ENCODE results near the gene ANXA3.

The ANXA3 gene

GRCh38 chr4:78584863-78585547 lies 33.4 kb downstream of the ANXA3 start:
- Histone ChIP-seq H3K4me2 (ENCODE audit: low read length) (no peak overlapping the region), H3K18ac (ENCODE audit: low read length) (peak overlapping the region; percentile 46), H3K79me2 (ENCODE audit: control insufficient read depth, insufficient read depth, low read length, poor library complexity) (no peaks in the 10 kb centered on the region), H3K4me1 (ENCODE audit: control insufficient read depth in 1 of 2, insufficient read depth in 2 of 2, low read length in 2 of 2) (no peaks in the 10 kb centered on the region), H3K4ac (ENCODE audit: low read depth, low read length) (no peak overlapping the region), H3K27ac (ENCODE audit: low read depth, low read length) (no peak overlapping the region), H2BK120ac (ENCODE audit: insufficient read depth, low read length, poor library complexity) (no peak overlapping the region), H3K9me3 (ENCODE audit: insufficient read depth, low read depth, low read length) (no peaks in the 10 kb centered on the region), H2BK5ac (ENCODE audit: low read depth, low read length, poor library complexity) (no peak overlapping the region), H2AFZ (ENCODE audit: insufficient read depth, low read length, poor library complexity) (no peak overlapping the region), H3K79me1 (ENCODE audit: low read length) (no peaks in the 10 kb centered on the region), H3K27me3 (ENCODE audit: insufficient read depth, low read length) (no peaks in the 10 kb centered on the region), H2AK5ac (ENCODE audit: low read length) (no peak overlapping the region), H3K36me3 (ENCODE audit: control insufficient read depth in 1 of 2, insufficient read depth in 2 of 2, low read length in 2 of 2) (peaks cover 27 to 63% of the 10 kb centered on the region in 2 experiments), H4K12ac (ENCODE audit: low read depth, low read length) (no peak overlapping the region), H4K91ac (ENCODE audit: low read depth, low read length) (no peak overlapping the region), H3K9ac (ENCODE audit: low read length) (no peak overlapping the region), H2BK12ac (ENCODE audit: low read length) (no peak overlapping the region), H4K8ac (ENCODE audit: low read depth, low read length) (no peak overlapping the region), H3K4me3 (ENCODE audit: low read depth, low read length) (no peak overlapping the region), H3K14ac (ENCODE audit: low read length) (no peak overlapping the region), H3K23ac (ENCODE audit: low read length) (no peak overlapping the region)
- DNase-seq = no peak
- WGBS (ENCODE audit: extremely low coverage, insufficient coverage, insufficient read length) = no CpG with 5 or more reads among the region's 4 CpGs

DNA sequence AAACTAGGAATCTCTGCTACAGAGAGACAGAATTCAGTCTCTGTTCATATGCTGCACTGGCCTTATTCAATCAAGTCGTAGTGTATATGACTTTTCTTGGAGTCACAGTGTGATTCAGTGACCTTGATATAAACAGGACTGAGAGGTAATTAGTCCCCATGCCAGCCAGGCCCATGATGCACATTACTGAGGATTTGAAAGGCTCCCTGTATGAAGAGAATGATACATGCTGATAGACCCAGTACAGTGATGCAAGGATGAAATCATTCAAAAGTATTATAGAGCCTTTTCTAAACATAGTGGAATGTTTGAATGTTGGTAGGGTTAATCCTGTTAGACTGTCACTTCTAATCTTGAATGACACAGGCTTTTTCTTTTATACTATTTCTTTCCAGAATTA lies 34.1 kb downstream of the ANXA3 start:
- Histone ChIP-seq H4K12ac (ENCODE audit: low read depth, low read length) (no peak overlapping the region), H2AFZ (ENCODE audit: insufficient read depth, low read length, poor library complexity) (no peak overlapping the region), H3K36me3 (ENCODE audit: control insufficient read depth in 1 of 2, insufficient read depth in 2 of 2, low read length in 2 of 2) (peaks cover 27 to 64% of the 10 kb centered on the region in 2 experiments), H3K27ac (ENCODE audit: low read depth, low read length) (no peak overlapping the region), H3K18ac (ENCODE audit: low read length) (no peak overlapping the region), H3K4me2 (ENCODE audit: low read length) (no peak overlapping the region), H3K4me3 (ENCODE audit: low read depth, low read length) (no peak overlapping the region), H2AK5ac (ENCODE audit: low read length) (no peak overlapping the region), H3K4me1 (ENCODE audit: control insufficient read depth in 1 of 2, insufficient read depth in 2 of 2, low read length in 2 of 2) (no peaks in the 10 kb centered on the region), H2BK12ac (ENCODE audit: low read length) (no peak overlapping the region), H2BK5ac (ENCODE audit: low read depth, low read length, poor library complexity) (no peak overlapping the region), H3K9ac (ENCODE audit: low read length) (no peak overlapping the region), H3K4ac (ENCODE audit: low read depth, low read length) (no peak overlapping the region), H2BK120ac (ENCODE audit: insufficient read depth, low read length, poor library complexity) (no peak overlapping the region), H4K91ac (ENCODE audit: low read depth, low read length) (no peak overlapping the region), H3K23ac (ENCODE audit: low read length) (no peak overlapping the region), H4K8ac (ENCODE audit: low read depth, low read length) (no peak overlapping the region), H3K79me2 (ENCODE audit: control insufficient read depth, insufficient read depth, low read length, poor library complexity) (no peaks in the 10 kb centered on the region), H3K79me1 (ENCODE audit: low read length) (no peaks in the 10 kb centered on the region), H3K27me3 (ENCODE audit: insufficient read depth, low read length) (no peaks in the 10 kb centered on the region), H3K9me3 (ENCODE audit: insufficient read depth, low read depth, low read length) (no peaks in the 10 kb centered on the region), H3K14ac (ENCODE audit: low read length) (no peak overlapping the region)
- no peak for DNase-seq
- no CpG with 5 or more reads among the region's 1 CpG for WGBS (ENCODE audit: extremely low coverage, insufficient coverage, insufficient read length)

- H3K9me3 ChIP-seq (ENCODE audit: insufficient read depth, low read depth, low read length) = no peaks in the 10 kb centered on the region
- no peak for DNase-seq
- no peak overlapping the region for H3K9ac ChIP-seq (ENCODE audit: low read length)
- no peak overlapping the region for H4K91ac ChIP-seq (ENCODE audit: low read depth, low read length)
- no peak overlapping the region for H2BK12ac ChIP-seq (ENCODE audit: low read length)
- no peak overlapping the region for H3K14ac ChIP-seq (ENCODE audit: low read length)
- peaks cover 21 to 48% of the 10 kb centered on the region in 2 experiments for H3K36me3 ChIP-seq (ENCODE audit: control insufficient read depth in 1 of 2, insufficient read depth in 2 of 2, low read length in 2 of 2)
- H3K4me3 ChIP-seq (ENCODE audit: low read depth, low read length) = no peak overlapping the region
- no peak overlapping the region for H3K23ac ChIP-seq (ENCODE audit: low read length)
- no peak overlapping the region for H3K18ac ChIP-seq (ENCODE audit: low read length)
- H2AK5ac ChIP-seq (ENCODE audit: low read length) = no peak overlapping the region
- no peak overlapping the region for H2BK120ac ChIP-seq (ENCODE audit: insufficient read depth, low read length, poor library complexity)
- H3K4me1 ChIP-seq (ENCODE audit: control insufficient read depth in 1 of 2, insufficient read depth in 2 of 2, low read length in 2 of 2) = no peaks in the 10 kb centered on the region
- H3K27ac ChIP-seq (ENCODE audit: low read depth, low read length) = no peak overlapping the region
- no peak overlapping the region for H4K8ac ChIP-seq (ENCODE audit: low read depth, low read length)
- H4K12ac ChIP-seq (ENCODE audit: low read depth, low read length) = no peak overlapping the region
- no peak overlapping the region for H2BK5ac ChIP-seq (ENCODE audit: low read depth, low read length, poor library complexity)
- H3K79me1 ChIP-seq (ENCODE audit: low read length) = no peaks in the 10 kb centered on the region
- H3K4ac ChIP-seq (ENCODE audit: low read depth, low read length) = no peak overlapping the region
- H3K27me3 ChIP-seq (ENCODE audit: insufficient read depth, low read length) = no peaks in the 10 kb centered on the region
- H3K79me2 ChIP-seq (ENCODE audit: control insufficient read depth, insufficient read depth, low read length, poor library complexity) = no peaks in the 10 kb centered on the region
- H3K4me2 ChIP-seq (ENCODE audit: low read length) = no peak overlapping the region
- H2AFZ ChIP-seq (ENCODE audit: insufficient read depth, low read length, poor library complexity) = no peak overlapping the region
- no CpG with 5 or more reads among the region's 4 CpGs for WGBS (ENCODE audit: extremely low coverage, insufficient coverage, insufficient read length)
These were observed 37.5 kb downstream of the ANXA3 start for GRCh38 chr4:78588894-78589545.

DNA sequence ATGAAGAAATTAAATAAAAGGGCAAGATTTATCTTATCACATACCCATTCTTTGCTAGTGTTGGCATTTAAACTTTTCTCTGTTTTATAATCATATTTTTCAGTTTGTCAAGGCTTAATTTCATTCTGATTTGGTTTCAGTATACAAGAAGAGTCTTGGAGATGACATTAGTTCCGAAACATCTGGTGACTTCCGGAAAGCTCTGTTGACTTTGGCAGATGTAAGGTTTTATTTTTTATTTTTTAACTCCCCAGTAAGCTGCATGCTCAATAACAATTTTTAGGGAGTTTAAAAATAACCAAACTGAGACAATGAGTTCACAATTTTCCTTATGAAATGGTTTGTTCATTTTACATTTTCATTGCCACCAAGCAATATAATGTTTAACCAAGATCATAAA lies 39.8 kb downstream of the ANXA3 start:
- no peaks in the 10 kb centered on the region for H3K4me1 ChIP-seq (ENCODE audit: control insufficient read depth in 1 of 2, insufficient read depth in 2 of 2, low read length in 2 of 2)
- no CpG with 5 or more reads among the region's 2 CpGs for WGBS (ENCODE audit: extremely low coverage, insufficient coverage, insufficient read length)
- no peak overlapping the region for H3K4me3 ChIP-seq (ENCODE audit: low read depth, low read length)
- no peak overlapping the region for H2AFZ ChIP-seq (ENCODE audit: insufficient read depth, low read length, poor library complexity)
- no peak for DNase-seq
- no peak overlapping the region for H2AK5ac ChIP-seq (ENCODE audit: low read length)
- no peaks in the 10 kb centered on the region for H3K27me3 ChIP-seq (ENCODE audit: insufficient read depth, low read length)
- H3K9ac ChIP-seq (ENCODE audit: low read length) = no peak overlapping the region
- no peak overlapping the region for H2BK12ac ChIP-seq (ENCODE audit: low read length)
- no peak overlapping the region for H3K4ac ChIP-seq (ENCODE audit: low read depth, low read length)
- H2BK120ac ChIP-seq (ENCODE audit: insufficient read depth, low read length, poor library complexity) = no peak overlapping the region
- no peaks in the 10 kb centered on the region for H3K79me1 ChIP-seq (ENCODE audit: low read length)
- H3K14ac ChIP-seq (ENCODE audit: low read length) = no peak overlapping the region
- H3K79me2 ChIP-seq (ENCODE audit: control insufficient read depth, insufficient read depth, low read length, poor library complexity) = no peaks in the 10 kb centered on the region
- H4K91ac ChIP-seq (ENCODE audit: low read depth, low read length) = no peak overlapping the region
- peaks cover 15 to 43% of the 10 kb centered on the region in 2 experiments for H3K36me3 ChIP-seq (ENCODE audit: control insufficient read depth in 1 of 2, insufficient read depth in 2 of 2, low read length in 2 of 2)
- no peak overlapping the region for H3K27ac ChIP-seq (ENCODE audit: low read depth, low read length)
- H4K12ac ChIP-seq (ENCODE audit: low read depth, low read length) = no peak overlapping the region
- no peak overlapping the region for H3K4me2 ChIP-seq (ENCODE audit: low read length)
- H3K18ac ChIP-seq (ENCODE audit: low read length) = no peak overlapping the region
- H2BK5ac ChIP-seq (ENCODE audit: low read depth, low read length, poor library complexity) = no peak overlapping the region
- no peak overlapping the region for H3K23ac ChIP-seq (ENCODE audit: low read length)
- H3K9me3 ChIP-seq (ENCODE audit: insufficient read depth, low read depth, low read length) = no peaks in the 10 kb centered on the region
- H4K8ac ChIP-seq (ENCODE audit: low read depth, low read length) = no peak overlapping the region

Measured in trophoblast cell (in vitro differentiated cells and primary cell).